ENCODE results near the gene RPL10A.

DNA sequence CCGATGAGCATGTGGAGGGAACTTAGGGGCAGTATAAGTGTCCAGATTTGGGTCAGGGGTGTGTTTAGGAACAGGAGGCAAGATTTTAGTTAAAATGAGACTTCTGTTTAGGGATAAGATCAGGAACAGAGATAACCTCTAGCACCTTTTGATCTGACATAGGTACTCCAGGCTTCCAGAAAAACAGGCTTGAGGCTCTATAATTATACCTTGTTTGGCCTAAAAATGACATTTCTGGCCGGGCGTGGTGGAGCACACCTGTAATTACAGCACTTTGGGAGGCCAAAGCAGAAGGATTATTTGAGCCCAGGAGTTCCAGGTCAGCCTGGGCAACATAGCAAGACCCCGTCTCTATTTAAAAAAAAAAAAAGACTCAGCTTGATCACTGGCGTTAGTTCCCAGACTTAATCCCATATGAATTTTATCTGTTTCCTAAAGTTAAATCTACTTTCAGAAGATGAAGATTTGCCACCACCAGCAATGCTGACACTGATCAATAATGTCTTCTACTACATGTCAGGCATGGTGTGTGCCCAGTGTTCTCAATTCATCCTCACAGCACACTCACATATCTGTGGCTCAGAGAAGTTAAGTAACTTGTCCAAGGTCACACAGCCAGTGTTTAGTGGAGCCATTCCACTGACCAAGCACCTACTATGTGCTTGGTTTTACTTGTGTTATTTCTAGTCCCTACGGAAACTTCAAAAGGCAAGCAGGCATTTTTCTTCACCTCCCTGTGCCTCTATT is 50.5 kb downstream of the RPL10A start:
- TF ChIP-seq, protein P1, sequence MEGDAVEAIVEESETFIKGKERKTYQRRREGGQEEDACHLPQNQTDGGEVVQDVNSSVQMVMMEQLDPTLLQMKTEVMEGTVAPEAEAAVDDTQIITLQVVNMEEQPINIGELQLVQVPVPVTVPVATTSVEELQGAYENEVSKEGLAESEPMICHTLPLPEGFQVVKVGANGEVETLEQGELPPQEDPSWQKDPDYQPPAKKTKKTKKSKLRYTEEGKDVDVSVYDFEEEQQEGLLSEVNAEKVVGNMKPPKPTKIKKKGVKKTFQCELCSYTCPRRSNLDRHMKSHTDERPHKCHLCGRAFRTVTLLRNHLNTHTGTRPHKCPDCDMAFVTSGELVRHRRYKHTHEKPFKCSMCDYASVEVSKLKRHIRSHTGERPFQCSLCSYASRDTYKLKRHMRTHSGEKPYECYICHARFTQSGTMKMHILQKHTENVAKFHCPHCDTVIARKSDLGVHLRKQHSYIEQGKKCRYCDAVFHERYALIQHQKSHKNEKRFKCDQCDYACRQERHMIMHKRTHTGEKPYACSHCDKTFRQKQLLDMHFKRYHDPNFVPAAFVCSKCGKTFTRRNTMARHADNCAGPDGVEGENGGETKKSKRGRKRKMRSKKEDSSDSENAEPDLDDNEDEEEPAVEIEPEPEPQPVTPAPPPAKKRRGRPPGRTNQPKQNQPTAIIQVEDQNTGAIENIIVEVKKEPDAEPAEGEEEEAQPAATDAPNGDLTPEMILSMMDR (IDR thresholded peaks at IDR 0.05), result no peak
- TF ChIP-seq POLR2A (IDR thresholded peaks at IDR 0.05) (no peak), EP300 (IDR thresholded peaks at IDR 0.05) (no peak)

All from tibial nerve (tissue), 4 donors.